Ovary (tissue), 9 donors: Measurements from ENCODE around the gene ARHGAP21. TPM values are rescaled to one million over a fixed set of nuclear protein-coding genes. Genes with fewer than 3 reads are reported as not detected.

ENCODE experiments used
- DNase-seq, 5 donors: peaks; one replicate each; pipeline ENCODE4 v3.0.0-alpha.2; 2019 to 2020
- H3K27ac ChIP-seq, 2 donors: fragments of 200-600 bp; one replicate each; pipeline versions ENCODE4 v1.5.1 to v1.8.0; 2019 to 2022
- H3K27me3 ChIP-seq: fragments of 200-600 bp; one replicate; pipeline ENCODE4 v1.8.0; 2022
- H3K36me3 ChIP-seq: fragments of 200-600 bp; sonication (generic); one replicate; pipeline ENCODE4 v1.5.1; 2019
- H3K4me1 ChIP-seq: one replicate; pipeline ENCODE4 v1.8.1; 2013; ENCODE audit warnings: mild to moderate bottlenecking, moderate library complexity; ENCODE audit not compliant: insufficient read depth
- H3K4me3 ChIP-seq: fragments of 200-600 bp; sonication (generic); one replicate; pipeline ENCODE4 v1.5.1; 2017
- H3K9me3 ChIP-seq, 2 donors: fragments of 200-600 bp in 1 of 2; sonication (generic) in 1 of 2; one replicate each; pipeline versions ENCODE4 v1.5.1 to v1.8.1; 2013 to 2019; ENCODE audit warnings: mild to moderate bottlenecking in 1 of 2, moderate library complexity in 1 of 2
- EP300 ChIP-seq: sonication (generic); formaldehyde crosslinking; IDR thresholded peaks from one replicate; pipeline ENCODE4 v1.6.1; 2017; ENCODE audit warnings: antibody characterized with exemption
- POLR2A ChIP-seq: fragments of 450-650 bp; IDR thresholded peaks from one replicate; pipeline ENCODE4 v1.6.1; 2017; ENCODE audit warnings: antibody characterized with exemption, mild to moderate bottlenecking, moderate library complexity
- WGBS, 3 donors: extraction: QIAGEN DNeasy Blood & Tissue Kit in 1 of 3; methylation state at CpG; one replicate each; pipeline versions ENCODE4 v1.1.5 to v1.1.7; 2013 to 2017; 5-methylcytosine and 5-hydroxymethylcytosine counted together
- intact Hi-C, 4 donors: fragments of 100-400 bp; cut with DNase I; formaldehyde crosslinking; loops; one replicate each; pipeline versions ENCODE4 v1.11.0 to v1.15.1; 2022 to 2023
- polyA plus RNA-seq, 2 donors: library from polyadenylated mRNA; stranded (reverse); fragments of 200-250 nt in 1 of 2; fragments of 350-450 nt in 1 of 2; fragmentation: Illumina TruSeq in 1 of 2; extraction: RNeasy Lipid Tissue Mini Kit (QIAGEN cat#74804) in 1 of 2; gene quantifications; one replicate each; pipeline ENCODE4 v1.2.3, GENCODE V29; 2013 to 2014
- total RNA-seq, 7 donors: library from RNA; depleted of rRNA in 2 of 7; stranded (reverse); fragments of >200 nt in 2 of 7; fragmentation: NEBNext Ultra II Directional in 3 of 7; extraction: Animal tissue kit (Norgen Biotek cat#: 25700) in 3 of 7; gene quantifications; one replicate each; pipeline versions ENCODE4 v1.1.0 to v1.2.4, GENCODE V29; 2016 to 2023
- TF ChIP-seq, protein P1 (sequence below), 3 donors: fragments of 450-650 bp in 2 of 3; fragments of 200-600 bp in 1 of 3; IDR thresholded peaks; one replicate each; pipeline versions ENCODE4 v1.5.1 to v1.8.0; 2016 to 2022; ENCODE audit warnings: antibody characterized with exemption in 3 of 3, mild to moderate bottlenecking in 1 of 3
- donor health status: DM: no; HTN: no; CAD: no; lungs with moderate emphysema.
- donor health status: DM: no; HTN: no; CAD: no.
- donor health status: Bipolar disorder and iron deficiency.
- donor health status: DM: yes; HTN: yes; CAD: no.
- donor health status: DM: no; HTN: no; CAD: no.
- donor health status: DM: yes; HTN: yes; CAD: no.

The ARHGAP21 gene
- total and polyA plus RNA-seq, 9 donors, result 36.3 to 166 (median 82.6) TPM

DNA sequence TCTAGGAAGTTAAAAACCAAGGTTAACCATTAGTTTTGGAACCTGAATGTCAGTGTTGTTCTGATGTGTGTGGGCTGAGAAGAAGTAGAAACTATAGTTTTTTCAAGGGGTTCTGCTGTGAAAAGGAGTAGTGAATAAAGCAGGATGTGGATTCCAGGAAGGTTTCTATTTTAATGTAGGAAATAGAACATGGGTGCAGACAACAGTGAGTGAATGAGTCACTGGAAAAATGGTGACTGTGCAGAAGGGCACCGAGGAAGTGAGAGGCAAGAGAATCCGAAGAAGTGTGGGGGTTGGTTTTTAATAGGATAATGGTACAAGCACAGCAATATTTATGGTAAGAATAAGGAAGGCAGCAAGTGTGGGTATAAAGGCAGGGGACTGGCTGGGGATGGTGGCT is 120.4 kb downstream of the ARHGAP21 start:
- WGBS, 3 donors, result 68 to 71% (median 69%) methylated on average over 2 of the region's 2 CpGs
- no peaks in the 10 kb centered on the region for H3K4me1 ChIP-seq
- H3K9me3 ChIP-seq, result no peaks in the 10 kb centered on the region
- H3K27me3 ChIP-seq, result no peaks in the 10 kb centered on the region
- H3K27ac ChIP-seq, result no peak overlapping the region
- DNase-seq, result no peak
- intact Hi-C loops, result no loop called here
- TF ChIP-seq EP300 (no peak), POLR2A (no peak)
- TF ChIP-seq, protein P1, sequence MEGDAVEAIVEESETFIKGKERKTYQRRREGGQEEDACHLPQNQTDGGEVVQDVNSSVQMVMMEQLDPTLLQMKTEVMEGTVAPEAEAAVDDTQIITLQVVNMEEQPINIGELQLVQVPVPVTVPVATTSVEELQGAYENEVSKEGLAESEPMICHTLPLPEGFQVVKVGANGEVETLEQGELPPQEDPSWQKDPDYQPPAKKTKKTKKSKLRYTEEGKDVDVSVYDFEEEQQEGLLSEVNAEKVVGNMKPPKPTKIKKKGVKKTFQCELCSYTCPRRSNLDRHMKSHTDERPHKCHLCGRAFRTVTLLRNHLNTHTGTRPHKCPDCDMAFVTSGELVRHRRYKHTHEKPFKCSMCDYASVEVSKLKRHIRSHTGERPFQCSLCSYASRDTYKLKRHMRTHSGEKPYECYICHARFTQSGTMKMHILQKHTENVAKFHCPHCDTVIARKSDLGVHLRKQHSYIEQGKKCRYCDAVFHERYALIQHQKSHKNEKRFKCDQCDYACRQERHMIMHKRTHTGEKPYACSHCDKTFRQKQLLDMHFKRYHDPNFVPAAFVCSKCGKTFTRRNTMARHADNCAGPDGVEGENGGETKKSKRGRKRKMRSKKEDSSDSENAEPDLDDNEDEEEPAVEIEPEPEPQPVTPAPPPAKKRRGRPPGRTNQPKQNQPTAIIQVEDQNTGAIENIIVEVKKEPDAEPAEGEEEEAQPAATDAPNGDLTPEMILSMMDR (IDR thresholded peaks at IDR 0.05), result no peak
- no peaks in the 10 kb centered on the region for H3K36me3 ChIP-seq
- no peak overlapping the region for H3K4me3 ChIP-seq

DNA sequence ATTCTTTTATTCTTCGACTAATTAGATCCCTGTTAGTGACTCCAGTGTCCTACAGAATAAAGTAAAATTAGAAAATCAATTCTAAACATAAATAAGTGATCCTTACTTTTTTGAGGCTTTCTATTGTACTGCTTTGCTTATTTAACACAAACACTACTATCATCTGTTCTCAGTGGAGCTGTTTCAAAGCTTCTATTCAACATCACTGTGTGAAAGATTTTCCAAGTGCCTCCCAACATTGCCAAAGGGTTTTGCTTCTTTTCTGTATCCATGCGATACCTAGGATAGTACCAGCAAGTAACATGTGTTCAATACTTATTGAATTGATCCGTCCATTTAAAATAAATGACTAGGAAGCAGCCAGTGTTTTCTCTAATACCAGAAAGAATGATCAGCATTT is 125.7 kb downstream of the ARHGAP21 start:
- H3K36me3 ChIP-seq, result no peaks in the 10 kb centered on the region

DNA sequence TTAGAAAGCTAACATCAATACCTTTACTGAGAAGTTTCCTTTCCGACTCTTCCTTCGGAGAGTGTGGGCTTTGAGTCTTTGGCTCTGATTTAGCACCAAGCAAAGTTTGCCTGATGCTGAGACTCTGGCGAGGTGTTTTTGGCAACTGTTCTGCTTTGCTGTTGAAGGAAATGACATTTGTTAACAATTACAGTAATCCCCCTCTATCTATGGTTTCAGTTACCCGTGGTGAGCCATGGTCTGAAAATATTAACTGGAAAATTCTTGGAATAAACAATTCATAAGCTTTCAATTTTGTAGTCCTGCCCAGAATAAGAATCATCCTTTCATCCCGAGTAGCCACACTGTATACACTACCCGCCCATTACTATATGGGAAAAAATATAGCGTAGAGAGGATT is 126.3 kb downstream of the ARHGAP21 start:
- Histone ChIP-seq H3K9me3 (no peaks in the 10 kb centered on the region), H3K4me1 (no peaks in the 10 kb centered on the region), H3K36me3 (no peaks in the 10 kb centered on the region), H3K4me3 (no peak overlapping the region), H3K27ac (no peak overlapping the region), H3K27me3 (no peaks in the 10 kb centered on the region)
- intact Hi-C loops, result no loop called here
- 92 to 96% (median 94%) methylated on average over 7 of the region's 7 CpGs for WGBS, 3 donors
- TF ChIP-seq, protein P1 (IDR thresholded peaks at IDR 0.05), result no peak
- TF ChIP-seq EP300 (no peak), POLR2A (no peak)
- DNase-seq, result no peak

More for the DNA sequence above, 125.7 kb downstream of the ARHGAP21 start:
- Histone ChIP-seq H3K27me3 (no peaks in the 10 kb centered on the region), H3K27ac (no peak overlapping the region), H3K4me1 (no peaks in the 10 kb centered on the region), H3K9me3 (no peaks in the 10 kb centered on the region), H3K4me3 (no peak overlapping the region)
- 93 to 97% (median 95%) methylated on average over 3 of the region's 3 CpGs for WGBS, 3 donors
- TF ChIP-seq, protein P1 (IDR thresholded peaks at IDR 0.05), result no peak
- TF ChIP-seq POLR2A (no peak), EP300 (no peak)
- DNase-seq, result no peak
- intact Hi-C loops, result no loop called here

GRCh38 chr10:24596217-24596930 is 127.3 kb downstream of the ARHGAP21 start:
- no peak overlapping the region for H3K27ac ChIP-seq
- WGBS, 3 donors, result 94 to 97% (median 96%) methylated on average over 11 of the region's 11 CpGs
- no peak overlapping the region for H3K4me3 ChIP-seq
- no peaks in the 10 kb centered on the region for H3K36me3 ChIP-seq
- no peaks in the 10 kb centered on the region for H3K4me1 ChIP-seq
- H3K9me3 ChIP-seq, result no peaks in the 10 kb centered on the region
- DNase-seq, result no peak
- intact Hi-C loops, result no loop called here
- TF ChIP-seq POLR2A (no peak), EP300 (no peak)
- TF ChIP-seq, protein P1 (IDR thresholded peaks at IDR 0.05), result no peak
- no peaks in the 10 kb centered on the region for H3K27me3 ChIP-seq
